SJSA1 (cell line): ENCODE data around the gene CALHM2. TPM values are rescaled to one million over a fixed set of nuclear protein-coding genes. Genes with fewer than 3 reads are reported as not detected.

Experiments
- DNase-seq, 2 experiments: peaks; one replicate each; pipeline ENCODE4 v3.0.0-alpha.2; 2015 to 2020; ENCODE audit warnings: low spot score in 2 of 2, low read depth in 1 of 2
- H3K27ac ChIP-seq: fragments of 250-450 bp; sonication (Bioruptor Pico); 2 replicates; pipeline ENCODE4 v1.5.1; 2020; ENCODE audit warnings: mild to moderate bottlenecking, moderate library complexity
- H3K27me3 ChIP-seq: fragments of 250-450 bp; sonication (Bioruptor Pico); replicated peaks from 2 replicates; pipeline ENCODE4 v1.5.1; 2020; ENCODE audit warnings: mild to moderate bottlenecking, moderate library complexity
- H3K36me3 ChIP-seq: fragments of 250-450 bp; sonication (Bioruptor Pico); 2 replicates; pipeline ENCODE4 v1.5.1; 2020; ENCODE audit warnings: mild to moderate bottlenecking
- H3K4me1 ChIP-seq: fragments of 250-450 bp; sonication (Bioruptor Pico); replicated peaks from 2 replicates; pipeline ENCODE4 v1.6.1; 2021; ENCODE audit warnings: mild to moderate bottlenecking
- H3K4me3 ChIP-seq: fragments of 250-450 bp; sonication (Bioruptor Pico); 2 replicates; pipeline ENCODE4 v1.5.1; 2020; ENCODE audit warnings: mild to moderate bottlenecking
- H3K9me3 ChIP-seq: fragments of 250-450 bp; sonication (Bioruptor Pico); replicated peaks from 2 replicates; pipeline ENCODE4 v1.5.1; 2020; ENCODE audit warnings: mild to moderate bottlenecking
- total RNA-seq: library from RNA; depleted of rRNA; stranded (reverse); fragments of >200 nt; shearing (Covaris generic); gene quantifications from 2 replicates; pipeline ENCODE4 v1.2.3, GENCODE V29; 2014

CALHM2 gene
- total RNA-seq, 1 experiment from 2014 or later, result not detected

- DNase-seq, result no peak
- Histone ChIP-seq H3K4me1 (no peaks in the 10 kb centered on the region; the same call in 1 of the 2 replicates), H3K36me3 (peaks cover 19% of the 10 kb centered on the region), H3K27me3 (no peaks in the 10 kb centered on the region), H3K27ac (no peak overlapping the region), H3K4me3 (no peak overlapping the region), H3K9me3 (no peaks in the 10 kb centered on the region)
Observed at GRCh38 chr10:103450201-103450695, 1.9 kb downstream of the CALHM2 start.

GRCh38 chr10:103449208-103450144, 2.7 kb downstream of the CALHM2 start:
- Histone ChIP-seq H3K36me3 (peaks cover 27% of the 10 kb centered on the region), H3K27ac (no peak overlapping the region), H3K27me3 (no peaks in the 10 kb centered on the region), H3K4me3 (no peak overlapping the region), H3K9me3 (no peaks in the 10 kb centered on the region), H3K4me1 (no peaks in the 10 kb centered on the region; the same call in 1 of the 2 replicates)
- no peak for DNase-seq

DNA sequence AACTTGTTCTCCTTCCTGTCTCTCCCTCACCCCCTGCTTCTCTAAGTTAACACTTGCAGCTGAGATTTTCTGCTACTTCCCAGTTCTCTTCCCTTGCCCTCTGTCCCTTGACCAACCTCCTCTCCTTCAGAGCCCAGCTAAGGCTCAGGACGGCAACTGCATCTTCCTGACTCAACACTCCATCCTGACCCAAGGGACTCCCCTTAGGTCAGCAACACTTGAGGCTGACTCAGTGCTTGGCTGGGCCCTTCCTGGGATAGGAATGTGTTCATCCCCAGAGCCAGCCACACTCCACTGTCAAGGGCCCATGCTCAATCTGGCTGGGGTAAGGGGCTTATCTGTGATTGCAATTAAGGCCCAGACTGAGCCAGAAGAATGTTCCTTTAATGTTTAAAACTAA, 3.4 kb downstream of the CALHM2 start:
- Histone ChIP-seq H3K27ac (no peak overlapping the region), H3K36me3 (peaks cover 34% of the 10 kb centered on the region), H3K4me1 (no peaks in the 10 kb centered on the region; the same call in 1 of the 2 replicates), H3K4me3 (no peak overlapping the region), H3K27me3 (no peaks in the 10 kb centered on the region), H3K9me3 (no peaks in the 10 kb centered on the region)
- no peak for DNase-seq

DNA sequence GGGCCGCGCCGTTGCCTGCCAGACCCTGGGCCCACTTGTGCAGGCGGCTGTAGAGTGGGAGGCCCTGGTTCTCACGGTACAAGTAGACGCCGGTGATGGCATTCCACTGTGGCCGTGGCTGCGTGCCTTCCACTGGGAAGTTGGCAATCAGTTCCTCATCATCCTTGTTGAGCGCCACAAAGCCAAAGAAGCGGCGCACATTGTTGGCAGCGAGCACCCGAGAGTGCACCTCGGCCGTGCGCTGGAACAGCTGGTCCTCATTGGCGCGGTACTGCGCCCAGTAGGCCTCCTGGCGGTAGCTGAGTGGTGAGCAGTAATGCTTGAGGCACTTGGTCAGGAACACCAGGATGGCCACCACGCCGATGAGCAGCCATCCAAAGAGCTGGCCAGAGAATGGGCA, 5.0 kb downstream of the CALHM2 start:
- no peaks in the 10 kb centered on the region for H3K9me3 ChIP-seq
- H3K27ac ChIP-seq, result no peak overlapping the region
- no peaks in the 10 kb centered on the region for H3K27me3 ChIP-seq
- H3K4me3 ChIP-seq, result no peak overlapping the region
- no peak for DNase-seq
- peaks cover 50% of the 10 kb centered on the region for H3K36me3 ChIP-seq
- H3K4me1 ChIP-seq, result no peaks in the 10 kb centered on the region; the same call in 1 of the 2 replicates

DNA sequence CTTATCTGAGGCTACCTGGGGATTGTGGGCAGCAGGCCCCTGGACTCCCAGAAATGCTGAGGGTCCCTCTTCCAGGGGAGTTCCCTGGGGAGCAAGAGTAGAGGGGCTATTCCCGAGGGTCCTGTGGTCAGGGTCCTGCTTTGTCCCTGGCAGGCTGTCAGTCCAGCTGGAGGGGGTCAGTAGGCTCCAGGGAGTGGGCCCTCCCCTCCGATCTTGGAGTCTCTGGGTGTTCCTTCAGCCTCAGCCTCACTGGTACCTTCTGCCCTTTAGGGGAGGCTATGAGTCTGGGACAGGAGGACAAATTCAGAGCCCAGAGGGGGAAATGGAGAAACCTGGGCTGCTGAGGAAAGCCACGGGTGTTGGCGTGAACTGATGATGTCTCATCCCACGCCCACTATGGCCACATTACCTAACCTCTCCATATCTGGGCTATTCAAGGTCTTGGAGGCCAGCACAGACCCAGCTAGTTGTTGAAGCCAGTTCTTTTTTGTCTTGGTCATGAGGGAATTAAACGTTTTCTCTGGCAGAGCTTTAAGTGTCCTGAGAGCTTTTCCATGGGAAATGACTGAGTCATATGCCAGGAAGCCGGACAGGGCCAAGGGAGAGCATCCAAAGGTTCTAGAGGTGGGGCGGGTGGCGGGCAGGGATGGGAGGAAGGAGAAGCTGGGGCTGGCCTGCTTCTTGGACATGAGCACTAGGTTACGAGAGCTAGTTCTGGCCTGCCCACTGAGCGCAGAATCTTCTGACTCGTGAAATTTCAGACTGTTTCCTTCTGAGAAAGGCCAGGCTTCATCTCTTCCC, 6.2 kb downstream of the CALHM2 start:
- H3K27ac ChIP-seq, result no peak overlapping the region
- H3K36me3 ChIP-seq, result peaks cover 62% of the 10 kb centered on the region
- no peaks in the 10 kb centered on the region for H3K4me1 ChIP-seq

GRCh38 chr10:103445366-103445765, 6.8 kb downstream of the CALHM2 start:
- H3K27ac ChIP-seq, result no peak overlapping the region
- H3K9me3 ChIP-seq, result no peaks in the 10 kb centered on the region
- no peaks in the 10 kb centered on the region for H3K4me1 ChIP-seq
- no peak overlapping the region for H3K4me3 ChIP-seq
- peaks cover 68% of the 10 kb centered on the region for H3K36me3 ChIP-seq
- DNase-seq, result no peak
- no peaks in the 10 kb centered on the region for H3K27me3 ChIP-seq

More for the DNA sequence above, 6.2 kb downstream of the CALHM2 start:
- H3K9me3 ChIP-seq, result no peaks in the 10 kb centered on the region
- no peak overlapping the region for H3K4me3 ChIP-seq
- DNase-seq, result no peak
- no peaks in the 10 kb centered on the region for H3K27me3 ChIP-seq

- no peak overlapping the region for H3K27ac ChIP-seq
- no peaks in the 10 kb centered on the region for H3K9me3 ChIP-seq
- no peaks in the 10 kb centered on the region for H3K27me3 ChIP-seq
- no peak overlapping the region for H3K4me3 ChIP-seq
- DNase-seq, result no peak
- peaks cover 77% of the 10 kb centered on the region for H3K36me3 ChIP-seq
- no peaks in the 10 kb centered on the region for H3K4me1 ChIP-seq
Observed at GRCh38 chr10:103444478-103444877, 7.7 kb downstream of the CALHM2 start.

DNA sequence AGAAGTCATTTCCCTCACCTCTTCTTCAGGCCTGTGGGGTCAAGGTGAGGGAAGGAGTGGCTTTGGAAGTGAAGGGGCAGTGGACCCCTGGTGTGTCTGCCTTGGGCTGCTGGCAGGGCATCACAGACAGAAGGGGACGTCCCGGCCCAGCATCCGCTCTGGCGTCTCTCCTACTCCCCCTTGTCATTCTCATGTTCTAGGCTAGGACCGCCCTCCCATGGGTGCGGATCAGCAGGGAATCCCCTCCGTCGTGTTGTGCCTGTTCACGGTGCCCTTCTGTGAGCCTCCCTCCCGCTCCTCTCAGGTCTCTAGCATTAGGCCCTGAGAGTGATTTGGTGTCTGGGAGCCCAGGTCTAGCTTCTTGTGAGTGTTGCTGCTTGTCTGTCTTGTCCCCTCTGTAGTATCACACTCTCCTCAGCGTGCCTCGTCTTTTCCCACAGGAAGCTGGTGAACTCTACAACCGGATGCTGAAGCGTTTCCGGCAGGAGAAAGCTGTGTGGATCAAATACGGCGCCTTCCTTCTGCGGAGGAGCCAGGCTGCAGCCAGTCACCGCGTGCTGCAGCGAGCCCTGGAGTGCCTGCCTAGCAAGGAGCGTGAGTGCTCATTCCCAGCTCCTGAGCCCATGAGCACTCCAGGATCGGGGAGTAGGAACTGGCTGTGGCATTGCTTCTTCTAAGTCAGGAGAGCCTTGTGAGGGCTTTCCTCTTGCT, 8.5 kb downstream of the CALHM2 start:
- Histone ChIP-seq H3K27me3 (no peaks in the 10 kb centered on the region), H3K4me3 (no peak overlapping the region), H3K36me3 (peaks cover 84% of the 10 kb centered on the region), H3K27ac (no peak overlapping the region), H3K4me1 (no peaks in the 10 kb centered on the region), H3K9me3 (no peaks in the 10 kb centered on the region)
- no peak for DNase-seq

DNA sequence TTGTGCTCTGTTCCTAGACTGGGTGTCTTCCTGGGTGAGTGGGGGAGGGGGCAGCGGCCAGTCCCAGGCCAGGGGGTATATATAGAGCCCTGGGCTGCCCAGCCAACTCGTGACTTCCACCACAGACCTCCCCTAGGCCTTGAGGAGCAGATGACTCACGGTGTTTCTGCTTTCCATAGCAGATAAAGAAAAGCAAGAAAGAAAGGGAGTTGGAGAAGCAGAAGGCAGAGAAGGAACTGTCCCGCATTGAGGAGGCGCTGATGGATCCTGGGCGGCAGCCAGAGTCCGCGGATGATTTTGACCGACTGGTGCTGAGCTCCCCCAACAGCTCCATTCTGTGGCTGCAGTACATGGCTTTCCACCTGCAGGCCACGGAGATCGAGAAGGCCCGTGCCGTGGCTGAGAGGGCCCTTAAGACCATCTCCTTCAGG, 10.1 kb downstream of the CALHM2 start:
- Histone ChIP-seq H3K36me3 (peaks cover 93% of the 10 kb centered on the region), H3K27me3 (no peaks in the 10 kb centered on the region), H3K27ac (no peak overlapping the region), H3K4me1 (no peaks in the 10 kb centered on the region), H3K9me3 (no peaks in the 10 kb centered on the region), H3K4me3 (no peak overlapping the region)
- no peak for DNase-seq

DNA sequence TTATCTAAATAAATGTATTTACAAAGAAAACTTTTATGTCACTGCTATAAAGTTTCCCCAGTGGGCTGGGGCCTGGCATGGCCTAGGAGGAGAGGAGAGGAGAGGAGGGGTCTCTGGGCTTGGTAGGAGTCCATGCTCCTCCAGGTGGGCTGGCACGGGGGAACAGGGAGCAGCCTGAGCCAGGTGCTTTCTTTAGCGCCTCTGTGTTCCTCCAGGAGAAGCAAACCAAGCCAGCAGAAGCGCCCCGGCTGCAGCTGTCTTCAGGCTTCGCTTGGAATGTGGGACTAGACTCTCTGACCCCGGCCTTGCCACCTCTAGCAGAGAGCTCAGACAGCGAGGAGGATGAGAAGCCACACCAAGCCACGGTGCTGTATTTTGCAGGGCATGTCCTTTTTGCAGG, 10.6 kb downstream of the CALHM2 start:
- Histone ChIP-seq H3K4me3 (no peak overlapping the region), H3K9me3 (no peaks in the 10 kb centered on the region), H3K27me3 (no peaks in the 10 kb centered on the region), H3K27ac (no peak overlapping the region), H3K36me3 (peaks cover 95% of the 10 kb centered on the region), H3K4me1 (no peaks in the 10 kb centered on the region)
- no peak for DNase-seq

DNA sequence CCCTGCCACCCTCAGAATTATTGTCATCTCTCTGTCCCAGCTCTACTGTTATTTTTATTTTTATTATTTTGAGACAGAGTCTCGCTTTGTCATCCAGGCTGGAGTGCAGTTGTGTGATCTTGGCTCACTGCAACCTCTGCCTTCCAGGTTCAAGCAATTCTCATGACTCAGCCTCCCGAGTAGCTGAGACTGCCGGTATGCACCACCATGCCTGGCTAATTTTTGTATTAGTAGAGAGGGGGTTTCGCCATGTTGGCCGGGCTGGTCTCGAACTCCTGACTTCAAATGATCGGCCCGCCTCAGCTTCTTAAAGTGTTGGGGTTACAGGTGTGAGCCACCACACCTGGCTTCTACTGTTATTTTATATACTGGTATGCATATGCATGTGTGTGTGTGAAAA, 11.0 kb downstream of the CALHM2 start:
- no peak for DNase-seq
- H3K27me3 ChIP-seq, result no peaks in the 10 kb centered on the region
- H3K4me1 ChIP-seq, result no peaks in the 10 kb centered on the region
- H3K4me3 ChIP-seq, result no peak overlapping the region
- peaks cover 99% of the 10 kb centered on the region for H3K36me3 ChIP-seq
- H3K9me3 ChIP-seq, result no peaks in the 10 kb centered on the region
- H3K27ac ChIP-seq, result no peak overlapping the region

DNA sequence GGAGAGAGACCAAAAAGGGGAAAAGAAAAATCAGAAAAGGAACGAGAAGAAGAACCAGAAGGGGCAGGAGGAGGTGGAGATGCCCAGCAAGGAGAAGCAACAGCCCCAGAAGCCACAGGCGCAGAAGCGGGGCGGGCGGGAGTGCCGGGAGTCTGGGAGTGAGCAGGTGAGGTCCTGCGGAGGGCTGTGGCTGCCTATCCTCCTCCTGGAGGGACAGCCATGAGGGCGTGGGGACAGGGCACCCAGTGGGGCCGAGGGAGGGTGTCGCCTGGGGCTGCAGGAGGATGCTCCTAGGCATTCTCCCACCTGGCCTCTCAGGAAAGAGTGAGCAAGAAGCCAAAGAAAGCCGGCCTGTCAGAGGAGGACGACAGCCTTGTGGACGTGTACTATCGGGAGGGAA, 11.8 kb downstream of the CALHM2 start:
- H3K27me3 ChIP-seq, result no peaks in the 10 kb centered on the region
- no peaks in the 10 kb centered on the region for H3K9me3 ChIP-seq
- H3K27ac ChIP-seq, result no peak overlapping the region
- DNase-seq, result no peak
- no peak overlapping the region for H3K4me3 ChIP-seq
- H3K4me1 ChIP-seq, result no peaks in the 10 kb centered on the region
- H3K36me3 ChIP-seq, result peaks cover 99% of the 10 kb centered on the region

DNA sequence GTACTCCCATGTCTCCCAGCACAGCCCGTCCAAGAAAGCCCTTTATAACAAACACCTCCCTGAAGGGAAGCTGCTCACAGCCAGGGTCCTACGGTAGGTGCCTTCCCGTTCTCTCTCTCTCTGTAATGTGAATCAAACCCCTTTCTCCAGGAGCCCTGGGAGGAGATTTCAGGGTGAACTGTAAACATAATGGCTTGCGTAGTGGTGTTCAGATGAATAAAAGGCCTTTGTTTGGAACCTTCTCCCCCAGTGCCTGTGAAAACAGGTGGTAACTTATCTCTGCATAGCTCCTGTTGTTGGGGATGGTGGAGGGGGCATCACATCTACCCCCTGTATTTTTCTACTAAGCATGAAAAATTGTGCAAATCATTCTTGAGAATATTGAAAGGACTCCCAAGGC, 12.4 kb downstream of the CALHM2 start:
- no peaks in the 10 kb centered on the region for H3K27me3 ChIP-seq
- H3K4me3 ChIP-seq, result no peak overlapping the region
- no peaks in the 10 kb centered on the region for H3K9me3 ChIP-seq
- no peak for DNase-seq
- H3K36me3 ChIP-seq, result peaks cover 95% of the 10 kb centered on the region
- H3K27ac ChIP-seq, result no peak overlapping the region
- H3K4me1 ChIP-seq, result no peaks in the 10 kb centered on the region
